ENCODE data around the gene SNX30.

The SNX30 gene

DNA sequence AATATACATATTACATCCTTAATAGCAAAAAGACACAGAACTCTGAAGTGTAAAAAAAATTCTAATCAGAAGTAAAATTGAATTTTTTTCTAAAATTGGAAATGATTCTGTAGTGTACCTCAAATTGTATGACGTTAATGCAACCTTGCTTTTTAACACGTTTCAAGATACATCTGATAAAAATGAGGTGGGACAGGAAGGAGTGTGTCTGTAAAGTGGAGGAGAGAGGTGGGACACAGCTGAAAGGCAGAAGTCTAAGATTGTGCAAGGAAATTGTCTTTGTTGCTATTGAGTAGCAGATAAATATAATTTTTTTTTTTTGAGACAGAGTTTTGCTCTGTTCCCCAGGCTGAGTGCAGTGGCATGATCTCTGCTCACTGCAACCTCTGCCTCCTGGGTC is 15.7 kb upstream of the SNX30 start:
- no peak overlapping the region for H3K4me3 Mint-ChIP-seq

DNA sequence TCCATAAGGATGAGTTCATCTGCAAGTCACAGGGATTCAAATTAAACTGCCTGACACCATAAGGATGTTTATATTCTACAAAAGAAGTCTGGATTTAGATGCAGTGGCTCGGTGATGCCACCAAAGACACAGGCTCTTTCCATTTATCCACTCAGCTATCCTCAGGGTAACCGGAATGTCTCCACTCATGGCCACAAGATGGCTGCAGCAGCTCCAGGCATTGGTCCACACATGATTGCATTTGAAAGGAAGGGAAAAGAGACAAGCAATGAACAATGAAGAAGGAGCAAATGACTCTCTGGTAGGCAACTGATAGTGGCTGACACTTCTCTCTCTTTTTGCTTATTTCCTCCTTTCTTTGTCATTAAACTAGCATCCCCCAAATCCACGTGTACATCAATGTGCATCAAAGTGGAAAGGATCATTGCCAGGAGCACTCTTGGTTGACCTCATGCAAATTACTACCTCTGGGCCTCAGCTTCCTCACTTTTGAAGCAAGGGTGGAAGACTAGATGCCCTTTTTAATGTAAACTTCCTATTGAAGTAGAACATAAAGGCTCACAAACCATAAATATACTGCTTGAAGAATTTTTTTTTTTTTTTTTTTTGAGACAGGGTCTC is 7.2 kb upstream of the SNX30 start:
- H3K4me1 Mint-ChIP-seq (ENCODE audit: low read depth): peaks cover 33% of the 10 kb centered on the region
- DNase-seq: no peak
- H3K4me3 Mint-ChIP-seq: no peak overlapping the region
- no peak overlapping the region for H3K27ac Mint-ChIP-seq
- H3K9me3 Mint-ChIP-seq: no peaks in the 10 kb centered on the region
- H3K36me3 Mint-ChIP-seq (ENCODE audit: low read depth): no peaks in the 10 kb centered on the region
- H3K27me3 Mint-ChIP-seq: no peaks in the 10 kb centered on the region

More for the DNA sequence above, 15.7 kb upstream of the SNX30 start:
- Mint-ChIP-seq H3K9me3 (no peaks in the 10 kb centered on the region), H3K27me3 (no peaks in the 10 kb centered on the region), H3K36me3 (ENCODE audit: low read depth) (no peaks in the 10 kb centered on the region), H3K27ac (no peak overlapping the region), H3K4me1 (ENCODE audit: low read depth) (peaks cover 2% of the 10 kb centered on the region)
- DNase-seq: no peak

DNA sequence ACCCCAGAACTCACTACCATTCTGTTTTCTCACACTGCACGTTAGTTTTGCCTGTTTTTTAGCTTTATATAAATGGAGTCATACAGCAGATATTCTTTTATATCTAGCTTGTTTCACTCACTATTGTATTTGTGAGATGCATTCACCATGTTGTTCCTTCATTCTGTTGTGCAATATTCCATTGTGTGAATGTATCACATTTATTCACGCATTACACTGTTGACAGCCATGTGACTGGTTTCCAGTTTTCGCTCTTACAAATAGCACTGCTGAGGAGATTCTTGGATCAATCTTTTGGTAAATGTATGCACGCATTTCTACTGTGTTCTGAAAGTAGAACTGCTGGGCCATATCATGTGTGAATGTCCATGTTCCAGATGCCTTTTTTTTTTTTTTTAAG is 6.4 kb upstream of the SNX30 start:
- Mint-ChIP-seq H3K4me3 (no peak overlapping the region), H3K9me3 (no peaks in the 10 kb centered on the region), H3K4me1 (ENCODE audit: low read depth) (peaks cover 39% of the 10 kb centered on the region), H3K36me3 (ENCODE audit: low read depth) (no peaks in the 10 kb centered on the region), H3K27ac (no peak overlapping the region), H3K27me3 (no peaks in the 10 kb centered on the region)
- DNase-seq: no peak

DNA sequence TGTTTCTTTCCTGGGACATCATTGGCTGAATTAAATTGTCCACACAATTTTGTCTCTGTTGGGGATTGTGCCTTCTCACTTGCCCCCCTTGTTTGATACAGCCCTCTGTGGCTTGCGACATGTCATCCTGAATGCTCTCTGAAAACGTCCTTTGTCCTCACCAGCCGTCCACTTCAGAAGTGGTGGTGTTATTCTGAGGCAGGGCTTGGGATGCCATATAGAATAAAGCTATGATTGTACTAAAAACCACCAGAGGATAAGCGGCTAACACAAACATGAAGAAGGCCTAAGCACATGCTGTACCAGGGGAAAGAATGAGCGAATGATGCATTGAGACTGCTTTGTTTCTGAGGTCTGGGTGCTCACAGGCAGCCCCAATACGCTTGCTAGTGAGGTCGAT is 3.5 kb upstream of the SNX30 start:
- Mint-ChIP-seq H3K4me1 (ENCODE audit: low read depth) (peaks cover 50% of the 10 kb centered on the region), H3K9me3 (no peaks in the 10 kb centered on the region), H3K27ac (no peak overlapping the region)

DNA sequence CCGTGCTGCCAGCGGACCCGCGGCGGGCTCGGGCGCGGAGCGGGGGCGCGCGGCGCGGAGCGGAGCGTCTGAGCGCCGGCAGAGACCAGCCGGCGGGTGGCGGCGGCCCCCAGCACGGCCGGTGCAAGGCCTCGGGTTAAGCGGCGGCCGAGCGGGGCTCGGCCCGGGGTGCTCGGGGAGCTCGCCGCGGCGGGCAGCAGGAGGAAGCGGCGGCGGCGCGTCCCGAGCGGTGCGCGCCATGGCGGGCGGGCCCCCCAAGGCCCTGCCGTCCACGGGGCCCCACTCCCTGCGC is 150 bp downstream of the SNX30 start:
- peaks cover 77% of the 10 kb centered on the region for H3K4me1 Mint-ChIP-seq (ENCODE audit: low read depth)

More for the DNA sequence above, 3.5 kb upstream of the SNX30 start:
- Mint-ChIP-seq H3K36me3 (ENCODE audit: low read depth) (peaks cover 2% of the 10 kb centered on the region), H3K4me3 (no peak overlapping the region), H3K27me3 (no peaks in the 10 kb centered on the region)
- DNase-seq: no peak

DNA sequence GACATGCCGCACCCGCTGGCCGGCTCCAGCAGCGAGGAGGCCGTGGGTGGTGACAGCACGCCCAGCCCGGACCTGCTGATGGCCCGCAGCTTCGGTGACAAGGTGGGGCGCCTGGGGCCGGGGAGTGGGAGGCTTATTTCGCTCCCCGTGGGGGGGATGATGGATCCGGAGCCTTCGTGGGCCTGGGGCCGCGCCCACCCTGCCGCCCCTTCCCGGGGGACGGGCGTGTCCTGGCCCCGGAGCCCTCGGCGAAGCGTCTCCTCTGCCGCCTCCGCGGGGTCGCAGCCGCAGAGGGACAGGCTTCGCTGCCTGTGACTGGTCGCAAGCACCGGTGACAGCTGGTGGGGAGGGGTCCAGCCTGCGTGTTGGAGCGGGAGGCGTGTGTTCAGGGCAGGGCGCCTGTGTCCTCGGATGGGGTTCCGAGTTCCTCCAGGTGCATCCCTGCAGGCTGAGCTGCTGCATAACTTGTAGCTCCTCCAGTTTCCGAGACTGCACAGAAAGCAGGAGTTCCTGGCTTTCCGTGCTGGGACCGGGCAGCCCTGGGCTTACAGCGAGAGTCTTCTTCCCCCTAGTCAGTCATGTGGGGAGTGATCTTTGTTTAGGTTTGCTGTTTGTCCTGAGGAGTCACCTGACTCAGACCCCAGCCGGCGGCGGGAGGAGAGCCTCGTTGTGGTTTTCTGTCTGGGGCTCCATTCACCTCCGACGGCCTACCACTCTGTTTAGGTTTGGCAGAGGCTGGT is 666 bp downstream of the SNX30 start:
- Mint-ChIP-seq H3K36me3 (ENCODE audit: low read depth) (peaks cover 2% of the 10 kb centered on the region), H3K4me3 (peak overlapping the region; percentile 77), H3K4me1 (ENCODE audit: low read depth) (peaks cover 81% of the 10 kb centered on the region), H3K9me3 (no peaks in the 10 kb centered on the region), H3K27ac (peak overlapping the region; percentile 70), H3K27me3 (no peaks in the 10 kb centered on the region)
- DNase-seq: peak; percentile 59

More for the DNA sequence above, 150 bp downstream of the SNX30 start:
- peaks cover 2% of the 10 kb centered on the region for H3K36me3 Mint-ChIP-seq (ENCODE audit: low read depth)
- no peak overlapping the region for H3K27ac Mint-ChIP-seq
- no peaks in the 10 kb centered on the region for H3K9me3 Mint-ChIP-seq
- DNase-seq: no peak
- H3K4me3 Mint-ChIP-seq: no peak overlapping the region
- H3K27me3 Mint-ChIP-seq: no peaks in the 10 kb centered on the region

DNA sequence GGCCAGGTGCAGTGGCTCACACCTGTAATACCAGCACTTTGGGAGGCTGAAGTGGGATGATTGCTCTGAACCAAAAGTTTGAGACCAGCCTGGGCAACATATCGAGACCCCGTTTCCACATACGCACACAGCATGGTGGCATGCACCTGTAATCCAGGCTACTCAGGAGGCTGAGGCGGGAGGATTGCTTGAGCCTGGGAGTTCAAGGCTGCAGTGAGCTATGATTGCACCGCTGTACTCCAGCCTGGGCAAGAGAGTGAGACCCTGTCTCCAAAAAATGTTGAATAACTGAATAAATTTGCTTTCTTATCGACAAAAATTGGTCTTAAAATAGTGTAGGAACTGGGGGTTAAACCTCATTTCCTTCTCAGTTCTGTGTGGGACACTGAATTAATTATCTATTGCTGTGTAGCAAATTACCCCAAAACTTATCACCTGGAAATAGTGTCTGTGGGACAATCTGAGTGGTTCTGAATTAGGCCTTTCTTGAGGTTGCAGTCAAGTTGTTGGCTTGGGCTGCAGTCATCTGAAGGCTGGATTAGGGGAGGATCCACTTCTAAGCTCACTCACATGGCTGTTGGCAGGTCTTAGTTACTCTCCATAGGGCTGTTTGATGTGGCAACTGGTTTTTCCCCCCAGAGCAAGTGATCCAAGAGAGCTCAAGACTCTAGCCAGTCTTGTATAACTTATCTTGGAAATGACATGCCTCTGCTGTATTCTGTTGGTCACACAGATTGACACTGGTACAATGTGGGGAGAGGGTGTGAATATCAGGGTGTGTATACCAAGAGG is 2.0 kb downstream of the SNX30 start:
- no peaks in the 10 kb centered on the region for H3K27me3 Mint-ChIP-seq
- peaks cover 81% of the 10 kb centered on the region for H3K4me1 Mint-ChIP-seq (ENCODE audit: low read depth)
- peak overlapping the region; percentile 77 for H3K4me3 Mint-ChIP-seq
- peaks cover 2% of the 10 kb centered on the region for H3K36me3 Mint-ChIP-seq (ENCODE audit: low read depth)
- no peak for DNase-seq
- no peaks in the 10 kb centered on the region for H3K9me3 Mint-ChIP-seq
- peak overlapping the region; percentile 55 for H3K27ac Mint-ChIP-seq

DNA sequence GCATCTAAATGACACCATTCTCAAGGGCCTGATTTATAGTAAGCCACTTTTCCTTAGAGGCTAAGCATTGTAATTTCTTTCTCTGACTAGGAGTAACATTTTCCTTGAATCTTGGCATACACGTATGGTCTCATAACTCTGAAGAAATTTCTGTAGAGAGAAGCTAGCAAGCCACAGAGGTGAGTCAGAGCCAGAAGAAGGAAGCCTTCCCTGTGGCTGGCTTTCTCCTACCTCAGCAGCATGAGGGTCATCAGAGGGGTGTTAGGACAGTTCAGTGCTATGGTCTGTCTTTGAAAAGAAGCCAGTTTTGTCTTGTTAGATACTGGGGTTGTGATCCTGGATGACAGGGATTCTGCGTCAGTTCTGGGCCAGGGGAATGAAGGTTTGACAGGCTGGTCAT is 3.2 kb downstream of the SNX30 start:
- Mint-ChIP-seq H3K36me3 (ENCODE audit: low read depth) (peaks cover 2% of the 10 kb centered on the region), H3K9me3 (no peaks in the 10 kb centered on the region), H3K4me1 (ENCODE audit: low read depth) (peaks cover 77% of the 10 kb centered on the region), H3K27ac (peak overlapping the region; percentile 76), H3K4me3 (peak overlapping the region; percentile 3), H3K27me3 (no peaks in the 10 kb centered on the region)
- DNase-seq: no peak

DNA sequence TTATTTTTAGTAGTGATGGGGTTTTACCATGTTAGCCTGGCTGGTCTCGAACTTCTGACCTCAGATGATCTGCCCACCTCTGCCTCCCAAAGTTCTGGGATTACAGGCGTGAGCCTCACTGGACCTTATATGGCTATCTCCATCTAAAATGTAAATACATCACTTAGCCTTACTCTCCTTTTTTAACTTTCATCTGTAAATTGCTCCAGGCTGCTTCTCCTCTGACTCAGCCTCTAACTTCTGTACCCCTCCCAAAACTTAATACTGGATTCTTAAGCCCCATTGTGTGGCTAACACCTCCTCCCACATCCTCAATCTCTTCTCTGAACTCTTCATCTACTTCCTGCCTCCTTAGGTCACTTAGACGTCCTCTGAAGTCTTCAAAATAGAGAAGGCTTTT is 4.0 kb downstream of the SNX30 start:
- no peak for DNase-seq
- Mint-ChIP-seq H3K36me3 (ENCODE audit: low read depth) (peaks cover 2% of the 10 kb centered on the region), H3K27me3 (no peaks in the 10 kb centered on the region), H3K4me1 (ENCODE audit: low read depth) (peaks cover 72% of the 10 kb centered on the region), H3K4me3 (peak overlapping the region; percentile 18), H3K9me3 (no peaks in the 10 kb centered on the region), H3K27ac (peak overlapping the region; percentile 75)

DNA sequence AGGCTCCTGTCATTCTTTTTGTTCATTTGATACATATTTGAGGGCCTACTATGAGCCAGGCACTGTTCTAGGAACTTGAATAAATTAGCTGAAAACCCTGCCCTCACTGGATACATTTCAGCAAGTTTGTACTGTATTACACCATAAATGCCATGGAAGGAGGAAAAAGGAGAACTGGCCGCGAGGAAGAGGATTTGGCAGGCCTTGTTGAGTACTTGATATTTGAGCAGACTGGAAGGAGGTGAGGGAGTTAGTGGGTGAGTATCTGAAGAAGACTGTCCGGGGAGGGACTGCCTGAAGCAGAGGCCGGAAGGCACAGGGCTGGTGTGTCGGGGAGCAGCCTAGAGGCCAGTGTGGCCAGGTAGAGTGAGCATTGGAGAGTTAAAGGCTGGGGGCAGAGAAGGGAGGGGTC is 4.5 kb downstream of the SNX30 start:
- H3K4me3 Mint-ChIP-seq: peak overlapping the region; percentile 18
- H3K27me3 Mint-ChIP-seq: no peaks in the 10 kb centered on the region
- H3K27ac Mint-ChIP-seq: peak overlapping the region; percentile 75

DNA sequence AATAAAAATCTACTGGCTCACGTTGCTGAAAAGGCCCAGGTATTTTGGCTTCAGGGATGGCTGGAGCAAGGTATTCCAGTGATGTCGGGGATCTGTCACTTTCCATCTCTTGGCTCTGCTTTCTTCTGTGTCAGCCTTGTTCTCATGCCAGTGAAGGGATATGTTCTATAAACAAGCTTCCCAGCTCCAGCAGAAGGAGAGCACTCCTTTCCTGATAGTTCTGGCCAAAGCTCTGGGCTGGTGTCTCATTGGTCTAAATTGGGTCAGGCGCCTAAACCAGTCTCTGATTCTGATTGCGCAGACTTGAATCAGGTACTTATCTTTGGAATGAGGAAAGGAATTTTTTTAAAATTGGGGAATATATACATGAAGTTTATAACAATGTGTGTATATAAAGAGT is 5.1 kb downstream of the SNX30 start:
- no peak overlapping the region for H3K27ac Mint-ChIP-seq
- H3K4me3 Mint-ChIP-seq: no peak overlapping the region
- peaks cover 75% of the 10 kb centered on the region for H3K4me1 Mint-ChIP-seq (ENCODE audit: low read depth)
- no peaks in the 10 kb centered on the region for H3K9me3 Mint-ChIP-seq
- H3K27me3 Mint-ChIP-seq: no peaks in the 10 kb centered on the region
- no peaks in the 10 kb centered on the region for H3K36me3 Mint-ChIP-seq (ENCODE audit: low read depth)
- no peak for DNase-seq

More for the DNA sequence above, 4.5 kb downstream of the SNX30 start:
- no peak for DNase-seq
- H3K36me3 Mint-ChIP-seq (ENCODE audit: low read depth): peaks cover 2% of the 10 kb centered on the region
- H3K4me1 Mint-ChIP-seq (ENCODE audit: low read depth): peaks cover 72% of the 10 kb centered on the region
- H3K9me3 Mint-ChIP-seq: no peaks in the 10 kb centered on the region

DNA sequence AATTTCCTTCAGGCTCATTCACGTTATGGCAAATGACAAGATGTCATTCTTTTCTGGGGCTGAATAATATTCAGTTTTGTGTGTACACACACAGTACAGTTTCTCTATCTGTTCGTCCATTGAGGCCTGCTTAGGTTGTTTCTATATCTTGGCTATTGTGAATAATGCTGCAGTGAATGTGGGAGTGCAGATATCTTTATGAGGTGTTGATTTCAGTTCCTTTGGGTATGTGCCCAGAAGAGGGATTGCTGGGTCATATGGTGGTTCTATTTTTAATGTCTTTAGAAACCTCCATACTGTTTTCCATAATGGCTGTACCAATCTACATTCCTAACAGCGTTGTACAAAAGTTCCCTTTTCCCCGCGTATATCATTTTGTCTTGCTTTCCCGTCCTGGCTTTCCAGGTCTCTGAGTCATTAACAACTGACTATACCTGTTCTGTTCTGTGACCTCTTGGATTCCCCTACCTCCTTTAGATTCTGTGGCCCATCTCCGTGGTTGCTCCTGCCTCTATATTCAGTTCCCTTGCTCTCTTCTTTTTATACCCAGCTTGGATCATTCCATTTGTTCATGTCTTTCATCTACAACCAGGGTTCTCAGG is 6.8 kb downstream of the SNX30 start:
- Mint-ChIP-seq H3K36me3 (ENCODE audit: low read depth) (no peaks in the 10 kb centered on the region), H3K4me1 (ENCODE audit: low read depth) (peaks cover 67% of the 10 kb centered on the region), H3K4me3 (no peak overlapping the region), H3K27ac (no peak overlapping the region), H3K27me3 (no peaks in the 10 kb centered on the region), H3K9me3 (no peaks in the 10 kb centered on the region)
- no peak for DNase-seq

DNA sequence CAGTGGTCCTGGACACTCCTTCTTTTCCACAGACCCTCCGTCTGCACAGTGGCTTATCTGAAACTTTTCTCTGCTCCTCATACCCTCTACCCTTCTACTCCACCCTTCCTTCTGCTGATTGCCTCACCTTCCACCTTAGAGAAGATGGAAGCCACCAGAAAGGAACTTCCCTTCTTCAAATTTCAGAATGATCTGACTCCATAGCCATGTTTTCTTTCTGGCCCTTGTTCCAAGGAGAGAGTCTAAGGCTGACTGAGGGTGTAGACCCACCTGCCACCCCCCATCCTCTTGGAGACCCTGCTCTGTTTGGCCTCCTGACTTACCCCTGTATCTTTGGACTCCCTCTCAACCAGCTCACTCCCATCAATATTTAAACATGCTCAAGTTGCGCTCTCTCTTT is 7.4 kb downstream of the SNX30 start:
- Mint-ChIP-seq H3K27me3 (no peaks in the 10 kb centered on the region), H3K4me3 (no peak overlapping the region), H3K9me3 (no peaks in the 10 kb centered on the region), H3K36me3 (ENCODE audit: low read depth) (no peaks in the 10 kb centered on the region), H3K4me1 (ENCODE audit: low read depth) (peaks cover 62% of the 10 kb centered on the region), H3K27ac (no peak overlapping the region)
- DNase-seq: no peak

DNA sequence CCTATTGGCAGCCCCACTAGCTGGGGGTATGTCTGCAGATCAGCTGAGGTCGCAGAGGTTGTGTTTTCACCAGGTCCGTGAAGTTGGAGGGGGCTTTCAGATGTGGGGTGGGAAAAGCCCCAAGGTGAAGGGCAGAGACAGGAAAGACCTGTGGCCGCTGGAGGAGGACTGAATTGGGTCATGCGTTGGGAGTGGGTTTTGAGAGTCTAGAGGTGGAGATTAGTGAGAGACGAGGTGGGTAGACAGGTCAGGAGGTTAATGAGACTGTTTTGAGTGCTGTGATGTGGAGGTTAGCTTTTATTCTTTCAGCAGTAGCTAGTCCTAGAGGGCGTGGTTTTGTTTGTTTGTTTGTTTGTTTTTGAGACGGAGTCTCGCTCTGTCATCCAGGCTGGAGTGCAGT is 10.3 kb downstream of the SNX30 start:
- Mint-ChIP-seq H3K27me3 (no peaks in the 10 kb centered on the region), H3K4me1 (ENCODE audit: low read depth) (peaks cover 41% of the 10 kb centered on the region), H3K4me3 (no peak overlapping the region), H3K9me3 (no peaks in the 10 kb centered on the region), H3K36me3 (ENCODE audit: low read depth) (no peaks in the 10 kb centered on the region), H3K27ac (no peak overlapping the region)
- no peak for DNase-seq

All from activated T-cell treated with anti-CD3 and anti-CD28 coated beads, Interleukin-2, amount 50 U/mL, for 24 hours (primary cell).